22Rv1 (cell line): ENCODE results near the gene TMEM135.
"Not testable (repeated sequence)": the region's sequence is repeated elsewhere in the genome, so short reads cannot be mapped to it uniquely, and the experiment has no call there.

Experiments
- H3K27ac ChIP-seq: fragments of 450-650 bp; 2 replicates; pipeline ENCODE4 v1.5.1; 2017
- ZFX ChIP-seq: fragments of 450-650 bp; IDR thresholded peaks from 2 replicates; pipeline ENCODE4 v1.6.1; 2017; ENCODE audit warnings: antibody characterized with exemption, borderline replicate concordance
- TF ChIP-seq, protein P1 (sequence below): fragments of 450-650 bp; IDR thresholded peaks from 2 replicates; pipeline ENCODE4 v1.5.1; 2017; ENCODE audit warnings: mild to moderate bottlenecking

The TMEM135 gene

DNA sequence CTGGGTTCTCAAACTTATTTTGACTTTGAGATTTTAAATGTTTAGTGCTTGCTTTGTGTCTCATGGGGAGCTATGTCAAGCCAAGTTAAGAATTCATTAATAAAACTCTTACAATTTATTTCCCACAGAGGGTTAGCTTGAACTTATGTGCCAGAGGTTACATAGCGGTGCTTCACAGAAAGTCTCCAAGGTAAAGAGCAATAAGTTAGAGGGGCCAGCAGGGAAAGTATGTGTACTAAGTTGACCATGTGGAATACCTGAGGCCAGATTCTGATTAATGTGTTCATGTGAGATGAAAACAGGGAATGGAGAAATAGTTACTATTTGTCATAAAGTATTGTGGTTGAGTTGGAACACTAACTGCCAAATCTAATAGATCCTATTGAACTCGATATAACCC lies 149.3 kb downstream of the TMEM135 start:
- H3K27ac ChIP-seq = no peak overlapping the region
- no peak for TF ChIP-seq ZFX
- TF ChIP-seq, protein P1, sequence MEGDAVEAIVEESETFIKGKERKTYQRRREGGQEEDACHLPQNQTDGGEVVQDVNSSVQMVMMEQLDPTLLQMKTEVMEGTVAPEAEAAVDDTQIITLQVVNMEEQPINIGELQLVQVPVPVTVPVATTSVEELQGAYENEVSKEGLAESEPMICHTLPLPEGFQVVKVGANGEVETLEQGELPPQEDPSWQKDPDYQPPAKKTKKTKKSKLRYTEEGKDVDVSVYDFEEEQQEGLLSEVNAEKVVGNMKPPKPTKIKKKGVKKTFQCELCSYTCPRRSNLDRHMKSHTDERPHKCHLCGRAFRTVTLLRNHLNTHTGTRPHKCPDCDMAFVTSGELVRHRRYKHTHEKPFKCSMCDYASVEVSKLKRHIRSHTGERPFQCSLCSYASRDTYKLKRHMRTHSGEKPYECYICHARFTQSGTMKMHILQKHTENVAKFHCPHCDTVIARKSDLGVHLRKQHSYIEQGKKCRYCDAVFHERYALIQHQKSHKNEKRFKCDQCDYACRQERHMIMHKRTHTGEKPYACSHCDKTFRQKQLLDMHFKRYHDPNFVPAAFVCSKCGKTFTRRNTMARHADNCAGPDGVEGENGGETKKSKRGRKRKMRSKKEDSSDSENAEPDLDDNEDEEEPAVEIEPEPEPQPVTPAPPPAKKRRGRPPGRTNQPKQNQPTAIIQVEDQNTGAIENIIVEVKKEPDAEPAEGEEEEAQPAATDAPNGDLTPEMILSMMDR = no peak

DNA sequence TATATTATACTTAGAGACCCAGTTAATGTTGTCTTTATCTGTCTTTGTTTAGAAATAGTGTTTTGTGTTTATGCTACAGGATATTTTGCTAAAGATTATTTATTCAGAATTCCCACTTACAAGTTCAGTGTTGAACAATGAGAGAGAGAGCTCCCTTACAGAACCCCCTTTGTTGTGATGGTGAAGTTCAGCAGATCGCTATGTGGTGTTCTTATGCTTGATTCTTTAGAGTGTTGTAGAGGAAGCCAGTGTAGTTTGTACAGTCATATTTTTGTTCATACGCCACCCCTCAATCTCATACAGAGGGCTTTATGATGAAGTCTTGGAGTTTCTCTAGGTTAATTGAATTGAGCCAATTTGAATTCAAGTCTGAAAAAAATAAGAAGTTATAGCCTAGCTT lies 150.2 kb downstream of the TMEM135 start:
- TF ChIP-seq ZFX = no peak
- TF ChIP-seq, protein P1 = no peak
- H3K27ac ChIP-seq = no peak overlapping the region

DNA sequence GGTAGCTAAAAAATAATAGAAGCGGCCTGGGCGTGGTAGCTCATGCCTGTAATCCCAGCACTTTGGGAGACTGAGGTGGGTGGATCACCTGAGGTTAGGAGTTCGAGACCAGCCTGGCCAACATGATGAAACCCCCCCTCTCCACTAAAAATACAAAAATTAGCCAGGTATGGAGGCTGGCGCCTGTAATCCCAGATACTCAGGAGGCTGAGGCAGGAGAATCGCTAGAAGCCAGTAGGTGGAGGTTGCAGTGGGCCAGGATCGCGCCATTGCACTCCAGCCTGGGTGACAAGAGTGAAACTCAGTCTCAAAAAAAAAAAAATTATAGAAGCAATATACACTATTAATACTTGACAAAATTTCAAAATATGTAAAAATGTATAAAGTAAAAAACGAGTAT lies 150.7 kb downstream of the TMEM135 start:
- H3K27ac ChIP-seq = not testable (repeated sequence)

GRCh38 chr11:87188921-87189320 lies 151.2 kb downstream of the TMEM135 start:
- not testable (repeated sequence) for H3K27ac ChIP-seq

GRCh38 chr11:87190071-87190470 lies 152.3 kb downstream of the TMEM135 start:
- no peak overlapping the region for H3K27ac ChIP-seq
- no peak for TF ChIP-seq ZFX
- TF ChIP-seq, protein P1 = no peak

DNA sequence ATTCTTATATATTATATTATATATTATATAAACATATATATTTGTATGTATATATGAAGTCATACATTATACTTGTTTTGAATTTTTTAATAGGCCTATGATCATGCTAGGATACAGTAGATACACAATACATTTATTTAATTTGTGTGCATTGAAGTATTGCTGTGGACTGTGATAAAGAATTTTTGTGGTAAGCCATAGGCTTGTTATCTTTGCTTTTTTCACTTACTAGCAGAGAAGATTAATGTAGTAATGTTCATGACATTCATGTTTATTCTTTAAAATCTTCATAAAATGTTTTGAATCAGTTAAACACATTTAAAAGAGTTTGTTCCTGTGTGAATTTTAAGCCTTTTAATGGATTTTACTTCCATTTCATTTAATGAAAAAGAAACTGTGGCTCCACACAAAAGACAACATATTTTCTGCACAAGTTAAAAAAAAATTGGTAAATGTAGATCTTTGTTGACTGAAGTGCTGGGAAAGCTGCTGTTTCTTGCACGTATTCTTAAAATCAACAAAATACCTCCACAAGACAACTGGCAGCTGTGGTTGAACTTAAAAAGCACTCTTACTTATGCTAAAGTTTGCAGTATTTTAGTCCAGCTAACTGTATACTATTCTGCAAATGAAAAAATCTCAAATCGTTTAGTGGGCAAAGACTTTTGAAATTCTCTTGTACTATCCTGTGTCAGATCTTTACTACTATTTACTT lies 156.2 kb downstream of the TMEM135 start:
- H3K27ac ChIP-seq = no peak overlapping the region

DNA sequence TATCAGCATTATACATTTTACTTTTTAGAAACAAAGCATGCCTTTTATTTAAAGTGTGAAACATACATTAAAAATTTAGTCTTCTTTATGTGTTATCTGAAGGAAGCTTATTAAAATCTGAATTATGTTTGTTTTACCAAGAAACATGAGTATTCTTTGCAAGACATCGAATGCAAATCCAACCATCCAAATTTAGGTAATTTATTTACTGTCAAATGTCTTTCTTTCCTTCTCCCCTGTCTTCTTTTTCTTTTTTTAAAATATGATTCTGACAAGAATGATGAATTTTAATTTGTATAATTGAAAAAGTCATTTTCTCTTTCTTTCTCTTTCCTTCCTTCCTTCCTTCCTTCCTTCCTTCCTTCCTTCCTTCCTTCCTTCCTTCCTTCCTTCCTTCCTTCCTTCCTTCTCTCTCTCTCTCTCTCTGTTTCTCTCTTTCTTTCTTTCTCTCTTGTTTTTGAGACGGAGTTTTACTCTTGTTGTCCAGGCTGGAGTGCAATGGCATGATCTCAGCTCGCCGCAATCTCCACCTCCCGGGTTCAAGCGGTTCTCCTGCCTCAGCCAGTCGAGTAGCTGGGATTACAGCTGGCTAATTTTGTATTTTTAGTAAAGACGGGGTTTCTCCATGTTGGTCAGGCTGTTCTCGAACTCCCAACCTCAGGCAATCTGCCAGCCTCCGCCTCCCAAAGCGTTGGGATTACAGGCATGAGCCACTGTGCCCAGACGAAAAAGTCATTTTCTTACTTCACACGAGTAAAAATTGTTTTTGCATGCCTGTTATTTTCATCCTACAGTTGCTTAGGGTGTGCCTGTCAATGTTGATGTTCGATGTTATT lies 157.5 kb downstream of the TMEM135 start:
- no peak for TF ChIP-seq ZFX
- TF ChIP-seq, protein P1 = no peak
- H3K27ac ChIP-seq = no peak overlapping the region

More for the DNA sequence above, 156.2 kb downstream of the TMEM135 start:
- TF ChIP-seq, protein P1 = no peak
- no peak for TF ChIP-seq ZFX

DNA sequence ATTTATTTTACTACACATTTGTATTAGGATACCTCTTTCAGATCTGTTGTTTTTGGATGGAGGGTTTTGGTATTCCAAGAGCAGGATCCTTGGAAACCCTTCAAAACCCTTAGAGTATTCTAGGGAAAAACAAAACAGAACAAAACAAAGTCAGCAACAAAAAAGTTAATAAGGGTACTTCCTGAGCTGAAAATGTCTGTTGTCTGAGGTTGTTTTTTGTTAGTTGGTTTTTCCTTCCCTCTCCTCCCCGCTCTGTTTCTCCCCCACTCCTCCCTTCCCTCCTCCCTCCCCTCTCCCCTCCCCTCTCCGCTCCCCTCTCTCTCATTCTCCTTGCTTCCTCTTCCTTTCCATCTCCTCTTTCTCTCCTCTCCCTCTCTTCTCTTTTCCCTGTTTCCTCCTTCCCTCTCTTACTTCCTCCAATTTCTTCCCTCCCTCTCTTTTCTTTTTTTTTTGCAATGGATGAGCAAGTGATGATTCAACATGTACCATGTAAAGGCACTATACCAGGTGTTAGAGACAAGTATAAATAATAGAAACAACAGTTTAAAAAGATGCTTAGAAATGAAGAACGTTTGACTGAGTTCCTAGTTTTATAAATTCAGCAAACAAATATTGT lies 160.6 kb downstream of the TMEM135 start:
- no peak overlapping the region for H3K27ac ChIP-seq
- no peak for TF ChIP-seq ZFX
- TF ChIP-seq, protein P1 = no peak
